ENCODE data around the gene MAML2. TPM values are rescaled to one million over a fixed set of nuclear protein-coding genes. Genes with fewer than 3 reads are reported as not detected.

Gene MAML2
- total and polyA plus RNA-seq, 9 of the 15 experiments (the other 6 are each of a cell fraction or from before 2014, with no cell fraction given) = 0.79 to 6.8 (median 4.8) TPM

GRCh38 chr11:96155627-96156378 is 187.2 kb downstream of the MAML2 start (continued):
- TF ChIP-seq PRDM10 (IDR thresholded peaks at IDR 0.05; ENCODE audit: partially characterized antibody) = peak; percentile 81
- no peak for TF ChIP-seq POLR2H (tag; IDR thresholded peaks at IDR 0.05; ENCODE audit: low read depth)
- TF ChIP-seq FOS (IDR thresholded peaks at IDR 0.05; ENCODE audit: extremely low read depth, insufficient read length) = no peak
- no peak for TF ChIP-seq SIN3B (IDR thresholded peaks at IDR 0.05; ENCODE audit: low read depth)
- no peak for TF ChIP-seq NR2F6 (CRISPR knock-in tag; IDR thresholded peaks at IDR 0.05)
- no peak for TF ChIP-seq MBD2 (IDR thresholded peaks at IDR 0.05; ENCODE audit: borderline replicate concordance, low read depth)
- TF ChIP-seq ERF (CRISPR knock-in tag; IDR thresholded peaks at IDR 0.05) = no peak
- TF ChIP-seq MECOM (CRISPR knock-in tag; IDR thresholded peaks at IDR 0.05) = no peak
- TF ChIP-seq CBX3 (IDR thresholded peaks at IDR 0.05; ENCODE audit: borderline replicate concordance in 1 of 2, low read length in 2 of 2) = peak in 1 of 2 experiments; percentile 73; a peak in 1 of 3 replicates
- TF ChIP-seq STAG1 (CRISPR knock-in tag; IDR thresholded peaks at IDR 0.05; ENCODE audit: borderline replicate concordance) = no peak
- TF ChIP-seq PKNOX1 (IDR thresholded peaks at IDR 0.05) = peak; percentile 26
- TF ChIP-seq KLF13 (tag; IDR thresholded peaks at IDR 0.05; ENCODE audit: borderline replicate concordance, low read depth) = no peak
- no peak for TF ChIP-seq NFATC3 (IDR thresholded peaks at IDR 0.05)
- peak; percentile 66 for TF ChIP-seq GABPA (tag; conservative IDR thresholded peaks at IDR 0.05; ENCODE audit: low read depth)
- TF ChIP-seq NR2C2 (CRISPR knock-in tag; IDR thresholded peaks at IDR 0.05) = no peak
- TF ChIP-seq NR2C2 (tag; IDR thresholded peaks at IDR 0.05) = peak; percentile 58; the same call in 1 of the 2 replicates
- TF ChIP-seq ARHGAP35 (IDR thresholded peaks at IDR 0.05; ENCODE audit: partially characterized antibody) = no peak
- no peak for TF ChIP-seq RBM14 (IDR thresholded peaks at IDR 0.05; ENCODE audit: borderline replicate concordance, insufficient read depth, low read depth, low read length)
- no peak for TF ChIP-seq TCF7L2 (IDR thresholded peaks at IDR 0.05; ENCODE audit: low read depth, low read length)
- no peak for TF ChIP-seq HNRNPK (IDR thresholded peaks at IDR 0.05; ENCODE audit: low read depth, low read length, poor library complexity, severe bottlenecking)
- TF ChIP-seq ZNF280B (CRISPR knock-in tag; IDR thresholded peaks at IDR 0.05) = no peak

Measured in K562 (cell line).